ENCODE measurements around the gene PTCH2. TPM values are rescaled to one million over a fixed set of nuclear protein-coding genes. Genes with fewer than 3 reads are reported as not detected.
"Not testable (repeated sequence)": the region's sequence is repeated elsewhere in the genome, so short reads cannot be mapped to it uniquely, and the experiment has no call there.

Gene PTCH2
- total and polyA plus RNA-seq, 4 donors: 0.38 to 6.7 (median 4.0) TPM

GRCh38 chr1:44826375-44827196, 16.5 kb downstream of the PTCH2 start:
- Histone ChIP-seq H3K27ac (ENCODE audit: low read depth in 1 of 2, low read length in 2 of 2) (no peak overlapping the region), H3K36me3 (ENCODE audit: control insufficient read depth in 1 of 2, insufficient read depth in 2 of 2, low read length in 1 of 2) (no peaks in the 10 kb centered on the region), H3K27me3 (ENCODE audit: control insufficient read depth in 1 of 2, insufficient read depth in 2 of 2, low read length in 1 of 2) (no peaks in the 10 kb centered on the region), H3K4me1 (ENCODE audit: control insufficient read depth in 1 of 2, insufficient read depth in 2 of 2, low read length in 2 of 2) (no peaks in the 10 kb centered on the region), H3K4me3 (ENCODE audit: low read length in 2 of 2) (no peak overlapping the region), H3K9me3 (ENCODE audit: control insufficient read depth, low read length) (no peaks in the 10 kb centered on the region)
- ATAC-seq (ENCODE audit: low FRiP score): peak; percentile 83
- peak; percentile 86 to 92 for DNase-seq
- WGBS, 2 donors: 76 to 85% methylated on average over 24 of the region's 24 CpGs
- intact Hi-C loops (cut with DNase I): no loop called here

DNA sequence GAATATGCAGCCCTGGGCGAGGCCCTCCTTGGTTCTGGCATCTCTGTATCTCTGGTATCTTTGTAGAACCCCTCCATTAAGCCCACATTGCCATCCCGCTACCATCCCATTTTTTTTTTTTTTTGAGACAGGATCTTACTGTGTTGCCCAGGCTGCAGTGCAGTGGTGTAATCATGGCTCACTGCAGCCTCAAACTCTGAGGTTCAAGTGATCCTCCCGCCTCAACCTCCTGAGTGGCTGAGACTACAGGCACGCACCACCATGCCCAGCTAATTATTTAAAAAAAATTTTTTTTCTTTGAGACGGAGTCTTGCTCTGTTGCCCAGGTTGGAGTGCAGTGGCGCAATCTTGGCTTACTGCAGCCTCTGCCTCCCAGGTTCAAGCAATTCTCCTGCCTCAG, 18.7 kb downstream of the PTCH2 start:
- H3K4me3 ChIP-seq (ENCODE audit: low read length in 2 of 2); H3K27ac ChIP-seq (ENCODE audit: low read depth in 1 of 2, low read length in 2 of 2); H3K9me3 ChIP-seq (ENCODE audit: control insufficient read depth, low read length); ATAC-seq (ENCODE audit: low FRiP score); H3K36me3 ChIP-seq (ENCODE audit: control insufficient read depth in 1 of 2, insufficient read depth in 2 of 2, low read length in 1 of 2); intact Hi-C loops (cut with DNase I); H3K27me3 ChIP-seq (ENCODE audit: control insufficient read depth in 1 of 2, insufficient read depth in 2 of 2, low read length in 1 of 2); H3K4me1 ChIP-seq (ENCODE audit: control insufficient read depth in 1 of 2, insufficient read depth in 2 of 2, low read length in 2 of 2): not testable (repeated sequence)
- DNase-seq: peak in 1 of 2 donors; percentile 55
- WGBS, 2 donors: 95% methylated on average over 6 of the region's 6 CpGs

DNA sequence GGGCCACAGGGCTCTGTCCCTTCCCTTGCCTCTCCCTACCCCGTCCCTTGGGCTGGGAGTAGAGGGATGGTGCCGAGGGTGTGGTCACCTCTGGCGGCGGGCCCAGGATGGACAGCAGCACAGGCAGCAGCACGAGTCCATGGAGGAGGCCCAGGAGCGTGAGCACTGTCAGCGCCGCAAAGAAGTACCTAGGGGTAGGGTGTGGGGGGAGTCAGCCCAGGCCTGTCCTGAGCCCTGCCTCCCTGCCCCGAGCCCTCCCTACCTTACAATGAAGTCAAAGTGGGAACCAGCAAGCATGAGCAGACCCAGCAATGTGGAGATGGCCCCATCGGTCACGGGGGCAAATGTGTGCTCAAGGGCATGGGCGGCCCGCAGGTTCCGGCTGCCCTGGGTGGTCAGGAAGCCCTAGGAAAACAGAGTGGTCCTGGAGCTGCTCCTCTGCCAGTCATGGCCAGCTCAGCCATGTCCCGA, 20.0 kb downstream of the PTCH2 start:
- 88 to 94% methylated on average over 14 to 15 of the region's 15 CpGs for WGBS, 2 donors
- Histone ChIP-seq H3K27me3 (ENCODE audit: control insufficient read depth in 1 of 2, insufficient read depth in 2 of 2, low read length in 1 of 2) (no peaks in the 10 kb centered on the region), H3K27ac (ENCODE audit: low read depth in 1 of 2, low read length in 2 of 2) (no peak overlapping the region), H3K4me3 (ENCODE audit: low read length in 2 of 2) (no peak overlapping the region), H3K4me1 (ENCODE audit: control insufficient read depth in 1 of 2, insufficient read depth in 2 of 2, low read length in 2 of 2) (no peaks in the 10 kb centered on the region), H3K9me3 (ENCODE audit: control insufficient read depth, low read length) (no peaks in the 10 kb centered on the region), H3K36me3 (ENCODE audit: control insufficient read depth in 1 of 2, insufficient read depth in 2 of 2, low read length in 1 of 2) (no peaks in the 10 kb centered on the region)
- intact Hi-C loops (cut with DNase I): no loop called here
- DNase-seq (peak in 1 of 2 donors; percentile 72), ATAC-seq (ENCODE audit: low FRiP score) (no peak)

DNA sequence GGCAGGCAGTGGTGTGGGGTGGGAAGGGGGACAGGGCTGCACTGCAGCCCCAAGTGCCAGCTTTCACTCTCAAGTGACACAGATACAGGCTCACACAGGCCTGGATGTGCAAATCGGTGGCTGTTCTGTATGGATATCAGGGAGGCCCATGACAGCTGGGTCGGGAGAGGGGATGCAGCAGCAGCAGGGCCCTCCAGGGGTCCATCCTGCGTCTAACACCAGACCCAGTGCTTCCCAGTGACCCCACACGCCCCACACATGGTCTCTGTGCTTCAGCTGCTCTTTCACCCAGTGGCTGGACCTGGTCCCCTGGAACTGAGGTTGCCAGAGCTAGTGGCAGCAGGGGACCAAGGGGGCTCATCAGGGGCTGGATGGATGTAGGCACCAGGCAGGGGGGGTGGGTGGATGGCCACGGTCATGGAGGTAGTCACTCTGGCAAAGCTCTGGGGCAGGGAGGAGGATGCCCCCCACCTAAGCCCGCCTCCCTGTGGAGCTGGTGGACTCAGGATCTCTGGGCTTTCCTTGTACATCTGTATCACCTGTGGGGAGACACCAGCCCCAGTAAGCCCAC, 20.8 kb downstream of the PTCH2 start:
- WGBS, 2 donors: 87 to 95% methylated on average over 6 of the region's 6 CpGs
- no peaks in the 10 kb centered on the region for H3K27me3 ChIP-seq (ENCODE audit: control insufficient read depth in 1 of 2, insufficient read depth in 2 of 2, low read length in 1 of 2)
- no peak for ATAC-seq (ENCODE audit: low FRiP score)
- no peaks in the 10 kb centered on the region for H3K4me1 ChIP-seq (ENCODE audit: control insufficient read depth in 1 of 2, insufficient read depth in 2 of 2, low read length in 2 of 2)
- no peaks in the 10 kb centered on the region for H3K9me3 ChIP-seq (ENCODE audit: control insufficient read depth, low read length)
- H3K36me3 ChIP-seq (ENCODE audit: control insufficient read depth in 1 of 2, insufficient read depth in 2 of 2, low read length in 1 of 2): no peaks in the 10 kb centered on the region
- DNase-seq: peak; percentile 46 to 73
- H3K4me3 ChIP-seq (ENCODE audit: low read length in 2 of 2): no peak overlapping the region
- no peak overlapping the region for H3K27ac ChIP-seq (ENCODE audit: low read depth in 1 of 2, low read length in 2 of 2)
- intact Hi-C loops (cut with DNase I): no loop called here

- 87 to 91% methylated on average over 9 of the region's 9 CpGs for WGBS, 2 donors
- H3K36me3 ChIP-seq (ENCODE audit: control insufficient read depth in 1 of 2, insufficient read depth in 2 of 2, low read length in 1 of 2): no peaks in the 10 kb centered on the region
- no peaks in the 10 kb centered on the region for H3K9me3 ChIP-seq (ENCODE audit: control insufficient read depth, low read length)
- peak overlapping the region in 1 of 2 donors; percentile 1 for H3K27ac ChIP-seq (ENCODE audit: low read depth in 1 of 2, low read length in 2 of 2)
- H3K4me3 ChIP-seq (ENCODE audit: low read length in 2 of 2): no peak overlapping the region
- no peaks in the 10 kb centered on the region for H3K4me1 ChIP-seq (ENCODE audit: control insufficient read depth in 1 of 2, insufficient read depth in 2 of 2, low read length in 2 of 2)
- no peaks in the 10 kb centered on the region for H3K27me3 ChIP-seq (ENCODE audit: control insufficient read depth in 1 of 2, insufficient read depth in 2 of 2, low read length in 1 of 2)
- ATAC-seq (ENCODE audit: low FRiP score) (no peak), DNase-seq (peak; percentile 45 to 69)
- intact Hi-C loops (cut with DNase I): no loop called here
Observed at GRCh38 chr1:44821240-44821715, 21.8 kb downstream of the PTCH2 start.

GRCh38 chr1:44820328-44821239, 22.5 kb downstream of the PTCH2 start:
- ATAC-seq (ENCODE audit: low FRiP score) (peak; percentile 44), DNase-seq (peak; percentile 43 to 55)
- H3K9me3 ChIP-seq (ENCODE audit: control insufficient read depth, low read length): no peaks in the 10 kb centered on the region
- H3K27ac ChIP-seq (ENCODE audit: low read depth in 1 of 2, low read length in 2 of 2): peak overlapping the region; percentile 79 to 96
- intact Hi-C loops (cut with DNase I): no loop called here
- no peaks in the 10 kb centered on the region for H3K36me3 ChIP-seq (ENCODE audit: control insufficient read depth in 1 of 2, insufficient read depth in 2 of 2, low read length in 1 of 2)
- no peaks in the 10 kb centered on the region for H3K4me1 ChIP-seq (ENCODE audit: control insufficient read depth in 1 of 2, insufficient read depth in 2 of 2, low read length in 2 of 2)
- H3K27me3 ChIP-seq (ENCODE audit: control insufficient read depth in 1 of 2, insufficient read depth in 2 of 2, low read length in 1 of 2): no peaks in the 10 kb centered on the region
- WGBS, 2 donors: 20 to 23% methylated on average over 25 of the region's 25 CpGs
- H3K4me3 ChIP-seq (ENCODE audit: low read length in 2 of 2): peak overlapping the region; percentile 15 to 56

- DNase-seq (peak; percentile 85 to 90), ATAC-seq (ENCODE audit: low FRiP score) (peak; percentile 93)
- Histone ChIP-seq H3K4me1 (ENCODE audit: control insufficient read depth in 1 of 2, insufficient read depth in 2 of 2, low read length in 2 of 2) (no peaks in the 10 kb centered on the region), H3K9me3 (ENCODE audit: control insufficient read depth, low read length) (no peaks in the 10 kb centered on the region), H3K36me3 (ENCODE audit: control insufficient read depth in 1 of 2, insufficient read depth in 2 of 2, low read length in 1 of 2) (no peaks in the 10 kb centered on the region), H3K4me3 (ENCODE audit: low read length in 2 of 2) (peak overlapping the region; percentile 15 to 56), H3K27me3 (ENCODE audit: control insufficient read depth in 1 of 2, insufficient read depth in 2 of 2, low read length in 1 of 2) (no peaks in the 10 kb centered on the region), H3K27ac (ENCODE audit: low read depth in 1 of 2, low read length in 2 of 2) (peak overlapping the region; percentile 85 to 96)
- 0 to 1% methylated on average over 33 of the region's 33 CpGs for WGBS, 2 donors
- intact Hi-C loops (cut with DNase I): no loop called here
Observed at GRCh38 chr1:44819608-44820327, 23.3 kb downstream of the PTCH2 start.

- DNase-seq: no peak
- H3K27me3 ChIP-seq (ENCODE audit: control insufficient read depth in 1 of 2, insufficient read depth in 2 of 2, low read length in 1 of 2): no peaks in the 10 kb centered on the region
Observed at GRCh38 chr1:44819196-44819607, 23.9 kb downstream of the PTCH2 start.

More at GRCh38 chr1:44819196-44819607, 23.9 kb downstream of the PTCH2 start:
- Histone ChIP-seq H3K27ac (ENCODE audit: low read depth in 1 of 2, low read length in 2 of 2) (peak overlapping the region; percentile 82 to 85), H3K4me3 (ENCODE audit: low read length in 2 of 2) (peak overlapping the region; percentile 30 to 48), H3K9me3 (ENCODE audit: control insufficient read depth, low read length) (no peaks in the 10 kb centered on the region), H3K4me1 (ENCODE audit: control insufficient read depth in 1 of 2, insufficient read depth in 2 of 2, low read length in 2 of 2) (no peaks in the 10 kb centered on the region), H3K36me3 (ENCODE audit: control insufficient read depth in 1 of 2, insufficient read depth in 2 of 2, low read length in 1 of 2) (no peaks in the 10 kb centered on the region)
- intact Hi-C loops (cut with DNase I): no loop called here
- WGBS, 2 donors: 0 to 1% methylated on average over 13 of the region's 13 CpGs
- ATAC-seq (ENCODE audit: low FRiP score): no peak

Data from aorta (tissue), 5 donors.